Memory B cell (primary cell): Measurements from ENCODE around the gene WASL.
"Not testable (repeated sequence)": the region's sequence is repeated elsewhere in the genome, so short reads cannot be mapped to it uniquely, and the experiment has no call there.

Experiments
- ATAC-seq: fragments of 150-1000 bp; cut with Tn5 transposase; 2 replicates; pipeline ENCODE4 v1.10.0; 2021; ENCODE audit warnings: low read depth, mild to moderate bottlenecking, moderate library complexity
- DNase-seq, 2 donors: peaks; one replicate each; pipeline ENCODE4 v3.0.0; 2022; ENCODE audit warnings: low spot score in 2 of 2
- H3K27ac Mint-ChIP-seq: one replicate; pipeline ENCODE4 v1.8.0; 2022; ENCODE audit warnings: mild to moderate bottlenecking, moderate library complexity, mixed read lengths
- H3K27me3 Mint-ChIP-seq: one replicate; pipeline ENCODE4 v1.8.0; 2022; ENCODE audit warnings: mixed read lengths
- H3K36me3 Mint-ChIP-seq: one replicate; pipeline ENCODE4 v1.8.0; 2022; ENCODE audit warnings: mild to moderate bottlenecking, mixed read lengths
- H3K4me1 Mint-ChIP-seq: one replicate; pipeline ENCODE4 v1.8.0; 2022; ENCODE audit warnings: mixed read lengths
- H3K4me3 Mint-ChIP-seq: one replicate; pipeline ENCODE4 v1.8.0; 2022; ENCODE audit warnings: mild to moderate bottlenecking, moderate library complexity, mixed read lengths
- H3K9me3 Mint-ChIP-seq: one replicate; pipeline ENCODE4 v1.8.0; 2022; ENCODE audit warnings: mixed read lengths

The WASL gene

DNA sequence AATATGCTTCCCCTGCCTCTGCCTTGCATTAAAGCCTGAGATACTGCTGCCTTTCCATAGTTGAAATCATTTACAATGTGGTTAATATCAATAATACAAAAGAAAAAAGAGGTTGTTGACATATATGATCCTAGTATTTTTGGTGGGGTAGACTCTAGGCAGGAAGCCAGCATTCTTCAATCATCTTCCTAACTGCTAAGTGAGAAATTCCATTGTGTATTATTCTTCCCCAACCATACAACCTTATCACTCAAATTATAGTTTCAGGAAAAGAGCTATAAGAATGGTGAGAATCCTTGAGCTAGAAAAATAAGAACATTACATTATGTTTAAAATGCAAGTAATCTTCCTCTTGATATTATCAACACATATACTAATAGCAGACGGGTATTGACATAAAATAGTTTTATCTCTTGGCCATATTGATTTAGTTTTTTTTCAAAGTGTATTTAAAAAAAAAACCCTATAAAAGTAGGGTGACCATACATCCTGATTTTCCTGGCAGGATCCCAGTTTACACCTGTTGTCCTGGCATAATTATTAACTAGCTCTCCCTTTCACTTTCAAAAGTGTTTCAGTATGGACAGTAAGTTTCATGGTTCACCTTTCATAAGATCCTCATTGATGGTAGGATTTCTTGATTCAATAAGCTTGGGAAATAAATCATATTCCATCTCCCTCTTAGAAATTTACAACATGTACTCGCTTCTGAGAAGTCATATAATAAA, 33.4 kb upstream of the WASL start:
- no peaks in the 10 kb centered on the region for H3K4me1 Mint-ChIP-seq
- H3K27ac Mint-ChIP-seq = no peak overlapping the region
- no peak overlapping the region for H3K4me3 Mint-ChIP-seq
- no peak for ATAC-seq
- peaks cover 2% of the 10 kb centered on the region for H3K27me3 Mint-ChIP-seq
- no peaks in the 10 kb centered on the region for H3K9me3 Mint-ChIP-seq
- no peaks in the 10 kb centered on the region for H3K36me3 Mint-ChIP-seq
- no peak for DNase-seq

- H3K4me1 Mint-ChIP-seq, H3K27ac Mint-ChIP-seq, H3K27me3 Mint-ChIP-seq, H3K4me3 Mint-ChIP-seq, ATAC-seq, DNase-seq, H3K9me3 Mint-ChIP-seq, H3K36me3 Mint-ChIP-seq: not testable (repeated sequence)
Measured at GRCh38 chr7:123780472-123780871, 31.7 kb upstream of the WASL start.

DNA sequence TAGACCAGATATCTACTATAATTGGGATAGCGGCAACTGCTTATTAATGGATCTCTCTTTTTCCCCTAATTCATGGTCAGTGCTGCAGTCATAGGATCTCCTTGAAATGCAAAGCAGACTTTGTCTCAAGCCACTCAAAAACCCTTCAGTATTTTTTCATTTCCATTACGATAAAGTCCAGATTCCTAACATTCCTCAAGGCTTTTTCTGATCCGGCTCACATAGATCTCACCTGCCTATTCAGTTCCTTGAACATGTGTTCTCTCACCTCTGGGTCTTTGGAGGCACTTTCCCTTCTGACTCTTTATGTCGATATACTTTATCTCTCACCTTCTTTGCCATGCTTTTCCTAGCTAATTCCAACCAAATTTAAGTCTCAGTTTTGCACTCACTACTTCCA, 25.7 kb upstream of the WASL start:
- H3K9me3 Mint-ChIP-seq = no peaks in the 10 kb centered on the region
- H3K4me1 Mint-ChIP-seq = peaks cover 6% of the 10 kb centered on the region
- no peak for ATAC-seq
- H3K36me3 Mint-ChIP-seq = no peaks in the 10 kb centered on the region
- DNase-seq = no peak
- H3K27ac Mint-ChIP-seq = no peak overlapping the region
- H3K4me3 Mint-ChIP-seq = no peak overlapping the region
- H3K27me3 Mint-ChIP-seq = peaks cover 10% of the 10 kb centered on the region

- Mint-ChIP-seq H3K9me3 (no peaks in the 10 kb centered on the region), H3K4me1 (peaks cover 6% of the 10 kb centered on the region), H3K4me3 (no peak overlapping the region), H3K36me3 (no peaks in the 10 kb centered on the region), H3K27me3 (peaks cover 12% of the 10 kb centered on the region), H3K27ac (no peak overlapping the region)
- no peak for DNase-seq
- ATAC-seq = no peak
Measured at GRCh38 chr7:123773481-123773880, 24.7 kb upstream of the WASL start.

DNA sequence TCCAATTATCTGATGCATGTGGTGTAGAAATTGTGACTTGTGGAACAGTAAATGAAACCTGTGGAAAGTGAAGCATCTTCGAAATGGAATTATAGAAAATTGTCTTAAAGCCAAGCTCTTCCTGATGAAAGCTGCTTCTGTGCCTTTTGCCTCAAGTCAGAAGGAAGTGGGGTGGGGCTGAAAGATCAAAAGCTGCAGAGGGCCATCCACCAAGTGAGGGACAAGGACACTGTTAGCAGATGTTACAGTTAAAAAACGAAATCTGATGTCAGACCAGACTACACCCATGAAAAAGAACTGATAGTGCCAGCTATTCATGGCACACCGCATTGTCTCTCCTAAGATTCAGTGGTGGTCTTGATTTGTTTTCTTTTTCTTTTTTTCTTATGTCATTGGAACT, 23.8 kb upstream of the WASL start:
- Mint-ChIP-seq H3K27ac (no peak overlapping the region), H3K27me3 (peaks cover 10% of the 10 kb centered on the region), H3K4me1 (peaks cover 6% of the 10 kb centered on the region), H3K36me3 (no peaks in the 10 kb centered on the region), H3K9me3 (no peaks in the 10 kb centered on the region), H3K4me3 (no peak overlapping the region)
- no peak for ATAC-seq
- DNase-seq = no peak

DNA sequence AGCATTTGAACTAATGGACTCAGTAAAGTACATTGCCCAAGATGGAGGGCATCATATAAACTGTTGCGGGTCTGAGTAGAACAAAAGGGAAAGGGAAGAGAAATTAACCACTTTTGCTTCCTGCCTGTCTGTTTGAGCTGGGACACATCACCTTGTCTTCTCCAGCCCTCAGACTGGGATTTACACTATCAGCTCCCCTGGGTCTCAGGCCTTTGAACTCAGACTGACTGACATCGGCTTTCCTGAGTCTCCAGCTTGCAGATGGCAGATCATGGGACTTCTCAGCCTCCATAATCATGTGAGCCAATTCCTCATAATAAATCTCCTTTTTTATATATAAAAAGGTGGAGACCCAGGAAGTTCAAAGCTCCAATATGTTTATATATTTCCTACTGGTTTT, 23.0 kb upstream of the WASL start:
- Mint-ChIP-seq H3K4me1 (peaks cover 6% of the 10 kb centered on the region), H3K27ac (no peak overlapping the region)
- ATAC-seq = no peak

DNA sequence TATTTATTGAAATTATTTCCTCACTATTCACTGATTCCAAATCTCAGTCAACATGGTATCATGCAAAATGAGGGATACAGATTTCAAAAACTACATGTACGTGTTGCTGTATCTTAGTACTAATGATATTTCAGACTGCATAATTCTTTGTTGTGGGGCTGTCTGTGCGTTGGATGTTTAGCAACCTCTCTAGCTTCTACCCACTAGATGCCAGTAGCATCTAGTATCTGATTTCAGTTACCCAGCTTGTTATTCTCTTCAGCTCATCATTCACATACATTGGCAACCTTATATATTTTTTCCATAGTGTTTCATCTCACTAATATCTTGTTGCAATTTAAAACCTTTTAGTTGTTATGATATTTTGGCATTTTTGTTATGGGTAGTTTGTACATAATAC, 22.5 kb upstream of the WASL start:
- Mint-ChIP-seq H3K4me1 (peaks cover 6% of the 10 kb centered on the region), H3K27me3 (peaks cover 8% of the 10 kb centered on the region), H3K36me3 (no peaks in the 10 kb centered on the region), H3K4me3 (no peak overlapping the region), H3K27ac (no peak overlapping the region), H3K9me3 (no peaks in the 10 kb centered on the region)
- DNase-seq (no peak), ATAC-seq (no peak)

More for the DNA sequence above, 23.0 kb upstream of the WASL start:
- Mint-ChIP-seq H3K4me3 (no peak overlapping the region), H3K36me3 (no peaks in the 10 kb centered on the region), H3K9me3 (no peaks in the 10 kb centered on the region), H3K27me3 (peaks cover 10% of the 10 kb centered on the region)
- DNase-seq = no peak

DNA sequence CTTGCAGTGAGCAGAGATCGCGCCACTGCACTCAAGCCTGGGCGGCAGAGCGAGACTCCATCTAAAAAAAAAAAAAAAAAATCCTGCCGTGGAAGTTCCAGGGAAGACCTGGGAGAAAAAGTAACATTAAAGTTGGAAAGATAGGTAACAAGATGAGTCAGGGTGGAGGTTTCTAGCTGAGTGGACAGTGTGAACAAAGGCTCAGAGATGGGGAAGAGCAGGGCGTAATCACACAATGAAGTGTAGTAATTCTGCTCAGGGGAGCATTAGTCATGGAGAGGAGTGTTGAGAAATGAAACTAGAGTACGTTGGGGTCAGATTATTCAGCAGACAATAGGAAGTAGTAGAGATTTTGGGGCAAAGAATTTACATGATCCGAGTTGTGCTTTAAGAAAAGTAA, 21.6 kb upstream of the WASL start:
- Mint-ChIP-seq H3K36me3 (no peaks in the 10 kb centered on the region), H3K4me3 (peak overlapping the region; percentile 67), H3K4me1 (peaks cover 6% of the 10 kb centered on the region), H3K27ac (no peak overlapping the region), H3K27me3 (peaks cover 8% of the 10 kb centered on the region), H3K9me3 (no peaks in the 10 kb centered on the region)
- ATAC-seq = peak; percentile 70
- DNase-seq = no peak

DNA sequence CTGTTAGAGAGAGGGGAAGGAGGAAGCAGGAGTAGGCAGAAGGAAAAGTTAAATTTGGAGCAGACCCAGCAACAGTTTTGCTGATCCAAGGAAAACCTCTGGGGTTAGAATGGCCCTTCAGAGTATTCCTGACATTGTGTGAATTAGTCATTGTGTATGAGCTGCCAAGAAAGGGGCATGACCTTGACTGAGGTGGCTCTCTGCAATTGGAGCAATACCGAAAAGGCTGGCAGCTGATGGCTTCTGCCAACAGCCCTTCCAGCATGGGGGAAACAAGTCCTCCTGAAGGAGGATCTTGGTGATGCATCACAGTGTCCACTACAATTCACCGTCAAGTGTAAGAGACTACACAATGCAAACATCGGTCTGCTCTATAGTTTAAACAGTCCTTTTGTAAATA, 20.6 kb upstream of the WASL start:
- Mint-ChIP-seq H3K4me1 (peaks cover 6% of the 10 kb centered on the region), H3K9me3 (no peaks in the 10 kb centered on the region), H3K36me3 (no peaks in the 10 kb centered on the region), H3K27ac (no peak overlapping the region), H3K27me3 (peaks cover 6% of the 10 kb centered on the region), H3K4me3 (peak overlapping the region; percentile 5)
- no peak for DNase-seq
- no peak for ATAC-seq

DNA sequence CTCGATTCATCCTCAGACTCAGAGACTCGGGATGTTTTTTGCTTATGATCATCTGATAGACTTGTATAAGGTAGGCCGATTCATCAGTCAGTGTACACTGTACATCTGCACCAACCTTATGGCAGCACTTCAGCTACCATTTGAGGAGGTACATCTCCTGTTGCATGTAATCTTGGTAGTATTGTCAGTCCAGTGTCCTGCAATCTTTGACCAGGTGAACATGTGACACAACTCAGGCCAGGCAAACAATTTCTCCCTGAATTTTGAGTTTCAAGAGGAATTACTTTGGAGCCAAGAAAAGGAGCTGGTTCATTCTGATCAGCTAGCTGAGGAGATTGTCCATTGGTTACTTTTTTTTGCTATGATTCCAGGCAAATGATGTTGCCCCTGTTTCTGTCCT, 19.7 kb upstream of the WASL start:
- no peak for ATAC-seq
- Mint-ChIP-seq H3K27ac (no peak overlapping the region), H3K9me3 (peaks cover 3% of the 10 kb centered on the region), H3K4me1 (peaks cover 6% of the 10 kb centered on the region), H3K36me3 (no peaks in the 10 kb centered on the region), H3K27me3 (peaks cover 6% of the 10 kb centered on the region), H3K4me3 (no peak overlapping the region)
- no peak for DNase-seq

DNA sequence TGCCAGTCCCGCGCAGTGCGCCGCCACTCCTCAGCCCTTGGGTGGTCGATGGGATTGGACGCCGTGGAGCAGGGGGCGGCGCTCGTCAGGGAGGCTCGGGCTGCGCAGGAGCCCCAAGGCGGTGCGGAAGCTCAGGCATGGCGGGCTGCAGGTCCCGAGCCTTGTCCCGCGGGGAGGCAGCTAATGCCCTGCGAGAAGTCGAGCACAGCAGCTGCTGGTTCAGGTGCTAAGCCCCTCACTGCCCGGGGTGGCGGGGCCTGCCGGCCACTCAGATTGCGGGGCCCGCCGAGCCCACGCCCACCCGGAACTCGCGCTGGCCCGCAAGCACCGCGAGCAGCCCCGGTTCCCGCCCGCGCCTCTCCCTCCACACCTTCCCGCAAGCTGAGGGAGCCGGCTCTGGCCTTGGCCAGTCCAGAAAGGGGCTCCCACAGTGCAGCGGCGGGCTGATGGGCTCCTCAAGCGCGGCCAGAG, 14.4 kb upstream of the WASL start:
- ATAC-seq (no peak), DNase-seq (no peak)
- Mint-ChIP-seq H3K4me3 (no peak overlapping the region), H3K27ac (no peak overlapping the region), H3K9me3 (peaks cover 3% of the 10 kb centered on the region), H3K36me3 (no peaks in the 10 kb centered on the region), H3K27me3 (peaks cover 7% of the 10 kb centered on the region), H3K4me1 (no peaks in the 10 kb centered on the region)

GRCh38 chr7:123761729-123762128, 12.9 kb upstream of the WASL start:
- no peaks in the 10 kb centered on the region for H3K36me3 Mint-ChIP-seq
- no peak overlapping the region for H3K27ac Mint-ChIP-seq
- ATAC-seq (no peak), DNase-seq (no peak)
- H3K4me3 Mint-ChIP-seq = no peak overlapping the region
- peaks cover 7% of the 10 kb centered on the region for H3K27me3 Mint-ChIP-seq
- H3K9me3 Mint-ChIP-seq = peaks cover 3% of the 10 kb centered on the region
- no peaks in the 10 kb centered on the region for H3K4me1 Mint-ChIP-seq

GRCh38 chr7:123757095-123757494, 8.3 kb upstream of the WASL start:
- Mint-ChIP-seq H3K4me3 (no peak overlapping the region), H3K27me3 (peaks cover 4% of the 10 kb centered on the region), H3K4me1 (no peaks in the 10 kb centered on the region), H3K9me3 (no peaks in the 10 kb centered on the region), H3K36me3 (no peaks in the 10 kb centered on the region), H3K27ac (no peak overlapping the region)
- ATAC-seq (no peak), DNase-seq (no peak)

DNA sequence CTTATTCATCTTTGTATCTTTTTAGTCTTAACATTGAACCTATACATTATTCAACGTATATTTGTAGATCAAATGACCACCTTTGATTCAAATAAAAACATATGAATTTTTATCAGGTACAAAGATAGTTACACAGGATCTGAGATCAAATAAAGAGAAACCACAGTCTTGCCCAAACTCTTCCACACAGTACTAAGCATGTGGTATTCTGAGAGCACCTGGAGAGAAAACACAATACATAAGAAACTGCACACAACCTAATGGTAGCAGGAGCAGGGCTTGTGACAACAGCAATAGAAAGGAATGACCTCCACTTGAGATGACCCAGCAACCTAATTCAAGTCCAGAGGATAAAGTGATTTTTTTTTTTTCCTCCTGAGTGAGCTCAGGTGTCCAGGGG, 6.5 kb upstream of the WASL start:
- H3K36me3 Mint-ChIP-seq = no peaks in the 10 kb centered on the region
- DNase-seq (no peak), ATAC-seq (no peak)
- H3K27me3 Mint-ChIP-seq = peaks cover 2% of the 10 kb centered on the region
- H3K4me3 Mint-ChIP-seq = no peak overlapping the region
- no peaks in the 10 kb centered on the region for H3K4me1 Mint-ChIP-seq
- no peaks in the 10 kb centered on the region for H3K9me3 Mint-ChIP-seq
- no peak overlapping the region for H3K27ac Mint-ChIP-seq

DNA sequence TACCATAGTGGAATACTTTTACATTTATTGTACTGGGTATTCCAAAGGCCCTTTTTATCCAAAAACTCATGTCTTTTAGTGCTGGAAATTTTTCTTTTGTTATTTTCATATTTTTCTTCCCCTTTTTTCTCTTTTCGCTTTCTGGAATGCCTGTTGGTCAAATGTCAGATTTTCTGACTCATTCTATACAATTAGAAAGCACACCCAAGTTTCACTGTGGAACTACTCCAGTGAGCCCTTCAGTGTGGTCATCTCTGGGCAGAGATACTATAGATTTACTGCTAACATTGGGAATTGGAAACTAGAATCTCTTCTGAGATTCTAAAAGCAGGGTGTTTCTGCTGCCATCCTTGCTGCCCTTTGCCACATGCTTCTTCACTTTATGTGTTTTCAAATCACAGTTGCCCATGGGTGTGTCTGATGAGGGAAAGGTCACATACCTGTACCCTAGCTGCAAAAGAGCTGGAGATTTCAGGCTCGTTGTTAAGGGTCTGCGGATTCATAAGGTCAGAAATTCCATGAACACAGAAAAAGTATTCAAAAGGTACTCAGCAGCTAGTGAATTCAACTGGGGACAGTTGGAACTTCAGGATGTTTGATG, 5.6 kb upstream of the WASL start:
- ATAC-seq = no peak

More for the DNA sequence above, 5.6 kb upstream of the WASL start:
- peaks cover 4% of the 10 kb centered on the region for H3K4me1 Mint-ChIP-seq
- H3K4me3 Mint-ChIP-seq = no peak overlapping the region
- H3K36me3 Mint-ChIP-seq = no peaks in the 10 kb centered on the region
- H3K27me3 Mint-ChIP-seq = no peaks in the 10 kb centered on the region
- DNase-seq = no peak
- no peaks in the 10 kb centered on the region for H3K9me3 Mint-ChIP-seq
- H3K27ac Mint-ChIP-seq = no peak overlapping the region
